Parathyroid adenoma (tissue), 2 donors: ENCODE data around the gene INPP4A.

Source experiments
- H2AFZ ChIP-seq: fragments of 300-600 bp; sonication (generic); one replicate; pipeline ENCODE4 v1.7.0; 2017; ENCODE audit warnings: antibody characterized with exemption, mild to moderate bottlenecking
- H3K27ac ChIP-seq: fragments of 300-600 bp; sonication (generic); one replicate; pipeline ENCODE4 v1.7.0; 2017
- H3K27me3 ChIP-seq: fragments of 300-600 bp; sonication (generic); one replicate; pipeline ENCODE4 v1.7.0; 2017; ENCODE audit warnings: low read length; ENCODE audit not compliant: control insufficient read depth, insufficient read depth
- H3K36me3 ChIP-seq: fragments of 300-600 bp; sonication (generic); one replicate; pipeline ENCODE4 v1.7.0; 2017; ENCODE audit warnings: low read length; ENCODE audit not compliant: control insufficient read depth, insufficient read depth
- H3K4me1 ChIP-seq: fragments of 300-600 bp; sonication (generic); one replicate; pipeline ENCODE4 v1.7.0; 2017; ENCODE audit warnings: control low read depth
- H3K4me2 ChIP-seq: fragments of 300-600 bp; sonication (generic); one replicate; pipeline ENCODE4 v1.7.0; 2017; ENCODE audit warnings: low read length
- H3K4me3 ChIP-seq: fragments of 300-600 bp; sonication (generic); one replicate; pipeline ENCODE4 v1.7.0; 2017; ENCODE audit warnings: low read depth, low read length
- H3K79me2 ChIP-seq: fragments of 300-600 bp; sonication (generic); one replicate; pipeline ENCODE4 v1.7.0; 2017; ENCODE audit warnings: control low read depth
- H3K9ac ChIP-seq: fragments of 300-600 bp; sonication (generic); one replicate; pipeline ENCODE4 v1.7.0; 2017; ENCODE audit warnings: mild to moderate bottlenecking
- H3K9me3 ChIP-seq: fragments of 300-600 bp; sonication (generic); one replicate; pipeline ENCODE4 v1.7.0; 2017; ENCODE audit warnings: low read length; ENCODE audit not compliant: control insufficient read depth
- TF ChIP-seq, protein P1 (sequence below): fragments of 300-600 bp; sonication (generic); IDR thresholded peaks from one replicate; pipeline ENCODE4 v1.7.0; 2017; ENCODE audit warnings: antibody characterized with exemption, mild to moderate bottlenecking
- donor health status: primary hyperparathyroidism.

The INPP4A gene

DNA sequence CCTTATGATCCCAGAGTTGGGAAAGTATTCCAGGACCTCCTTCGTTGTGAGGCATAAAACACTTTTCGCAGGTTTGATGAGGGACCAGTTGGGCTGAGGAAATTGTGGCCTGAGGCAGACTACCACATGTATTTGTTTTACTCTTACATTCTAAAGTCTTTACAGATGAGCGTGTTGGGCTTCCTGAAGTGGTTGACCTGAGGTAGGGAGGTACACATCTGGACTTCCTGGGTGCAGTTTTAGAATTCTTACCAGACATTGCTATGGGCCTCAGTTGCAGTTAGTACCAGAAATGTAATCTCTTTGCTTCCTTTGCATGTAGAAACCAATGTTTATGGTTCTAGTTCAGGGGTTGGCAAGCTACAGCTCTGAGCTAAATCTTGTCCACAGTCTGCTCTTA lies 114.9 kb downstream of the INPP4A start:
- Histone ChIP-seq H3K27ac (no peak overlapping the region), H3K4me3 (no peak overlapping the region), H3K9ac (no peak overlapping the region), H3K4me2 (no peak overlapping the region), H3K9me3 (no peaks in the 10 kb centered on the region), H3K36me3 (no peaks in the 10 kb centered on the region), H3K4me1 (peaks cover 10% of the 10 kb centered on the region), H2AFZ (no peak overlapping the region), H3K79me2 (no peaks in the 10 kb centered on the region), H3K27me3 (no peaks in the 10 kb centered on the region)
- TF ChIP-seq, protein P1, sequence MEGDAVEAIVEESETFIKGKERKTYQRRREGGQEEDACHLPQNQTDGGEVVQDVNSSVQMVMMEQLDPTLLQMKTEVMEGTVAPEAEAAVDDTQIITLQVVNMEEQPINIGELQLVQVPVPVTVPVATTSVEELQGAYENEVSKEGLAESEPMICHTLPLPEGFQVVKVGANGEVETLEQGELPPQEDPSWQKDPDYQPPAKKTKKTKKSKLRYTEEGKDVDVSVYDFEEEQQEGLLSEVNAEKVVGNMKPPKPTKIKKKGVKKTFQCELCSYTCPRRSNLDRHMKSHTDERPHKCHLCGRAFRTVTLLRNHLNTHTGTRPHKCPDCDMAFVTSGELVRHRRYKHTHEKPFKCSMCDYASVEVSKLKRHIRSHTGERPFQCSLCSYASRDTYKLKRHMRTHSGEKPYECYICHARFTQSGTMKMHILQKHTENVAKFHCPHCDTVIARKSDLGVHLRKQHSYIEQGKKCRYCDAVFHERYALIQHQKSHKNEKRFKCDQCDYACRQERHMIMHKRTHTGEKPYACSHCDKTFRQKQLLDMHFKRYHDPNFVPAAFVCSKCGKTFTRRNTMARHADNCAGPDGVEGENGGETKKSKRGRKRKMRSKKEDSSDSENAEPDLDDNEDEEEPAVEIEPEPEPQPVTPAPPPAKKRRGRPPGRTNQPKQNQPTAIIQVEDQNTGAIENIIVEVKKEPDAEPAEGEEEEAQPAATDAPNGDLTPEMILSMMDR, result no peak

DNA sequence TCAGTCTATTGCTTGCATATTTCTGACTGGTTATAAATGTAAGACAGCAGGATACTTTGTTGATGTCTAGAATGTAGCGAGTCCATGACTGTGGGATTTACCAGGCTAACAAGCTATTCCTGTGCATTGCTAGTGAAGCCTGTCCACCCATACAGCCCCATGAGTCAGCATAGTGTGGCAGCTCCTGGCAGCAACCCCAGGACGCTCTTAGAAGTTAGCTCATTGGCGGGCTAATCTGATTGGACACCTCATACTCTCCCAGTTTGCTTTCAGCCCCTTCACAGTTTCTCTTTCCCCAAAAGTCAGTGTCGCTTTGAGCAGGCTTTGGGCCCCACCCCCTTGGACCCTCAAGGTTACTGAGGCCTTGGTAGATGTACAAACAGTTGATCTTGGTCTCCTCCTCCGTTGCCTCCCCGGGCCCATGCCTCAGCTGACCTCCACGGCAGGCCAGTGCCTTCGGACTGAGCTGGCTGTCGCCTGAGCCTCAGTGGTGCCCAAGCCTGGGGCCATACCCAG lies 115.7 kb downstream of the INPP4A start:
- Histone ChIP-seq H3K9ac (no peak overlapping the region), H3K27me3 (no peaks in the 10 kb centered on the region), H3K9me3 (no peaks in the 10 kb centered on the region), H3K4me2 (peak overlapping the region; percentile 43), H2AFZ (no peak overlapping the region), H3K79me2 (no peaks in the 10 kb centered on the region), H3K4me1 (peaks cover 10% of the 10 kb centered on the region), H3K4me3 (peak overlapping the region; percentile 24), H3K27ac (no peak overlapping the region), H3K36me3 (no peaks in the 10 kb centered on the region)
- TF ChIP-seq, protein P1, result no peak

DNA sequence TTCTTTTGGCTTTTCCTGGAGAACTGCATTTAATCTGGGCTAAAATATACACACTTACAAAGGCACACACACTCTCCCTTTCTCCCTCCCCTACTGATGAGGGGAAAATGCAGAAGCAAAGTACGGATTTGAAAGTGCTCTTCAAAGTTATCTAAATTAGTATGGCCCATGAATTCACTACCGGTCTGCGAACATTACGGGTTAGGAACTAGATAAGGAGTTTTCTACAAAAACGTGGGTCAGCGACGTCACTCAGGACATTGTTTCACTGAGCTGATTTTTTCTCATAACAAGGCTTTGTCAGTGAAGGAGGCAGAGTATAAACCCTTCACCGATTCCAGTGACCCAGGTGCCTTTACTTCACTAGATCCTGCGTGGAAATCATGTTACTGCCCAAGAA lies 116.4 kb downstream of the INPP4A start:
- Histone ChIP-seq H3K9me3 (no peaks in the 10 kb centered on the region), H3K36me3 (no peaks in the 10 kb centered on the region), H3K27ac (no peak overlapping the region)

DNA sequence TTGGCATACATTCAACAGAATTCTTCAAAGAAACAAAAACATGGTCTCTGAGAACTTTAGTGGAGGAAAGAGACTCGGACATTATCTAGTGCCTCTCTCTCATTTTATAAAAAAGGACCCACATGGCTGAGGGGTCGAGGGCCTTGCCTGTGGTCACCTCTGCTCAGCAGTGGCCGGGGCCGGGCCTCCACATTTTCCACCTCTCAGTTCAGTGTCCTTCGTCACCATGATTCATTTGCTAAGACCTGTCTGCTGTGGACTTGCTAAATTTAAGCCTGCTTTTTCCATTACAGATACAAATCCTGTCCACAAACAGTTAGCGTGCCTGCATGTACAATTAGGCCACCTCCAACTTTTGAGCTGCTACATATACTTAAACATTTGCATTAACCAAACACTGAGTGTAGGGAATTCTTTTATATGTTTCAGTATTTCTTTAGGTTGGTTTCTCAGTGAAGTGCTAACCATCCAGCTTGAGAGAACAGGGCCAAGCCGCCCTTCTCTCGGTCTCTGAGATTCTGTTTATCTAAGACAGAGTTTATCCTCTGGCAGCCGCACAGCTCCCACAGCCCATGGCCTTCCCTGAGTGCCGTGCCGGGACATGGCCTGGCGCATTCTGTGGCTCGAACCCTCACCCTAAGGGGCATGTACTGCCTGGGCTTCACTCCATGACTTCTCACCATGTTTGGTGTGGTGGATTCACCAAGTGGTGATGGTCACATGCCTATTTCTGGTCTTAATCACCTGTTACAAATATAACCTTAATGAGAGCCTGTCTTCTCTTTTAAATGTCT lies 117.4 kb downstream of the INPP4A start:
- Histone ChIP-seq H3K4me3 (no peak overlapping the region), H3K36me3 (no peaks in the 10 kb centered on the region), H3K27me3 (no peaks in the 10 kb centered on the region), H3K4me1 (peaks cover 10% of the 10 kb centered on the region), H3K9ac (no peak overlapping the region), H3K27ac (no peak overlapping the region), H3K79me2 (no peaks in the 10 kb centered on the region), H2AFZ (no peak overlapping the region), H3K4me2 (no peak overlapping the region), H3K9me3 (no peaks in the 10 kb centered on the region)
- TF ChIP-seq, protein P1, result no peak

More for the DNA sequence above, 116.4 kb downstream of the INPP4A start:
- Histone ChIP-seq H3K4me1 (peaks cover 10% of the 10 kb centered on the region), H3K27me3 (no peaks in the 10 kb centered on the region), H3K4me3 (no peak overlapping the region), H3K9ac (no peak overlapping the region), H3K4me2 (no peak overlapping the region), H3K79me2 (no peaks in the 10 kb centered on the region), H2AFZ (no peak overlapping the region)
- TF ChIP-seq, protein P1, result no peak

DNA sequence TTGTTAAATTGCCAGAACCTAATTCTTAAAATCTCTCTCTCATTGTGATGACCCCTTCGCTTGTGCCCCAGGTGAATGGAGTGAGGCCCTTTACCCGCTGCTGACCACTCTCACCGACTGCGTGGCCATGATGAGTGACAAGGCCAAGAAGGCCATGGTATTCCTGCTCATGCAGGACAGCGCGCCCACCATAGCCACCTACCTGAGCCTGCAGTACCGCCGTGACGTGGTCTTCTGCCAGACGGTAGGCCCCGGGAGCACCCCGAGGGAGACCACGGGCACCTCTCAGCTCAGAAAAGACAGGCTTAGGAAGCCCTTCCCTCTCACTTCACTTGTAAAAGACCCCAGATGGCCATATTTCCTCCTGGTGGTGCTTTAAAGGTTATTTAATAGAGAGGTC lies 118.7 kb downstream of the INPP4A start:
- no peaks in the 10 kb centered on the region for H3K9me3 ChIP-seq
- H3K4me2 ChIP-seq, result peak overlapping the region; percentile 8
- no peaks in the 10 kb centered on the region for H3K36me3 ChIP-seq
- H3K27me3 ChIP-seq, result no peaks in the 10 kb centered on the region
- H3K27ac ChIP-seq, result no peak overlapping the region
- H2AFZ ChIP-seq, result no peak overlapping the region
- H3K9ac ChIP-seq, result no peak overlapping the region
- H3K79me2 ChIP-seq, result no peaks in the 10 kb centered on the region
- H3K4me3 ChIP-seq, result no peak overlapping the region
- peaks cover 10% of the 10 kb centered on the region for H3K4me1 ChIP-seq
- TF ChIP-seq, protein P1, result no peak
